T-helper 1 cell treated with Interleukin-12 subunit alpha and Interleukin-12 subunit beta and Interleukin-4 antibody, amounts not matched to agents 30 ng/mL and 1 ng/mL, for 36 hours (primary cell): ENCODE data around the gene ATP5F1A. TPM values are rescaled to one million over a fixed set of nuclear protein-coding genes. Genes with fewer than 3 reads are reported as not detected.
"Not testable (repeated sequence)": the region's sequence is repeated elsewhere in the genome, so short reads cannot be mapped to it uniquely, and the experiment has no call there.

Experiments used
- intact Hi-C: fragments of 100-400 bp; cut with micrococcal nuclease; formaldehyde crosslinking; loops from one replicate; pipeline ENCODE4 v1.15.1; 2024
- total RNA-seq: library from RNA; stranded (reverse); gene quantifications from 2 replicates; pipeline ENCODE4 v1.2.3, GENCODE V29; 2022

Gene ATP5F1A
- total RNA-seq, 1 donor from 2014 or later, result 310 TPM

DNA sequence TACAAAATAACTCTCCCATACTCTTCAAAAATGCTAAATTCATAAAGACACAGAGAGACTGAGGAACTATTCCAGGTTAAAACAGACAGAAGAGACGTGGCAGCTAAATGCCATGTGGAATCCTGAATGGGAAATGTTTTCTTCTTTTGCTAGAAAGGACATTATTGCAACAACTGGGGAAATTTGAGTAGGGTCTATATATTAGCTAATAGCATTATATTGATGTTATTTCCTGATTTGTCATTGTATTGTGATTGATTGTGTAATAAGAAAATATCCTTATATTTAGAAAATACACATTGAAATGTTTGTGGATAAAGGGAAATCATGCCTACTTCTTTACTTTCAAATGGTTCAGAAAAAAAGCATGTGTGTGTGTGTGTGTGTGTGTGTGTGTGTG is 49.5 kb downstream of the ATP5F1A start:
- intact Hi-C loops, result no loop called here

DNA sequence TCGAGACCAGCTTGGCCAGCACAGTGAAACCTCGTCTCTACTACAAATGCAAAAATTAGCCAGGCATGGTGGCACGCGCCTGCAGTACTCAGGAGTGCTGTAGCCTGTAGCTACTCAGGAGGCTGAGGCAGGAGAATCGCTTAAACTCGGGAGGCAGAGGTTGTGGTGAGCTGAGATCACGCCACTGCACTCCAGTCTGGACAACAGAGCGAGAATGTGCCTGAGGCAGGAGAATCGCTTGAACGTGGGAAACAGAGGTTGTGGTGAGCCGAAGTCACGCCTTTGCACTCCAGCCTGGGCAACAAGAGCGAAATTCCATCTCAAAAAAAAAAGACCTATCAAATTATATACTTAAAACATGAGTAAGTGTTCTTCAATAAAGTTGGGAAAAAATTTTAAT is 50.7 kb downstream of the ATP5F1A start:
- intact Hi-C loops, result not testable (repeated sequence)

DNA sequence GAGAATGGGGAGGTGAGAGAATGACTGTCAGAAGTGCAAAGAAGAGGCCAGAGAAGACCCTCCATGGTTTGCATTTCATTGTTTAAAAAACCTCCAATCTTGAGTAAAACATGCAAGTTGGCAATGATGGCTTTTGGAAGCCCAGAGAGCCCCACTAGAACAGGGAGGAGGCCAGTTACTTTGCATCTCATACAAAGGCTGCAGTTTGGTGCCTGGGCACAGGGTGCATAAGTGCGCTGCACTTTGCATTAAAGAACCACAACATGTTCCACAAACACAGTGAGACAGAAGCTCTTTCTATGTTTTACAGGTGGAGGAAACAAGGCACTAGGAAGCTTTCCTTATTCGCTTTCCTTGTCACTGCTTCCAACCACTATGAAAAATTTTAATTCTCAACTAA is 51.4 kb downstream of the ATP5F1A start:
- intact Hi-C loops, result no loop called here

DNA sequence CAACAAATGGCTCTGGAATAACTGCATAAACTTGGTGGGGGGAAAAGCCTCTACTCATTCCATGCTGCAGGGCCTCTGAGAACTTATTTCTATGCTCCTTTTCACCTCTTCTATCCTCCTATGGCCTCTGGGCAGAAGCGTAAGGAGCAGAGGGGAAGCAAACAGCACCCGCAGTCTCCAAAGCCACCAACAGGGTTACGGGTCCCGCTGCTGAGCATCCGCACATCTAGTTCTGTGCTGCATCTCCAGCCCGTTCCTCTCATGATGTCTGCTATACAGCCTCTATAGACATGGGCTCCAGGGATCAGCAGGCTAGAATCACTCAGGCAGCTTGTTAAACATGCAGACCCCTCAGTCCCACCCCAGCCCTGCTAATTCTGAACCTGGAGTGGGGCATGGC is 52.0 kb downstream of the ATP5F1A start:
- intact Hi-C loops, result no loop called here

DNA sequence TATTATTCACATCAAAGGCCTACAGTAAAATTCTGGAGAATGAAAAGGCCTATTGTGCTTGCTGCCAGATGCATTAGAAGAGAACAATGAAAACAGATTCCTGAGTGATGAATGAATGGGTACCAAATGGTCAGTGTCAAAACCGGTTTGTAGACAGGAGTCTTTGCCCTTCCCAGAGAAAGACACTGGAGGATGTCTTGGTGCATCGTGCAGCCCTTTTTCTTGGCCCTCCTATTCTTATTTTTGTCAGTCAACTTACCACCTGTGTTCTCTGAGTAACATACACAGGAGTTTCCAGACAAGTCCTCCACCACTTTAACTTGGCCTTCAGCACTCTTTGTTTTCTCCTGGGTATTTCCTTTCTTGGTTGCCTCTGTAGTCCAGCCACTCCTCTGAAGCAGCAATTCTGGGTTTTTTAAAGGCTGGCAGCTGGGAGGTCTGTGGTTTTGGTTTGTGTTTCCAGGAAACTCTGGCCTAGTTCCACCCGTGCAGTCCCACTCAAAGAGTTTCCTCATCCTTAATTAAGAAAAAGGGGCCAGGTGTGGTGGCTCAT is 55.4 kb downstream of the ATP5F1A start:
- intact Hi-C loops, result loop anchor here (1.0 kb wide), 2 partner anchors 14 to 29 kb away; no protein-coding TSS in a partner anchor

DNA sequence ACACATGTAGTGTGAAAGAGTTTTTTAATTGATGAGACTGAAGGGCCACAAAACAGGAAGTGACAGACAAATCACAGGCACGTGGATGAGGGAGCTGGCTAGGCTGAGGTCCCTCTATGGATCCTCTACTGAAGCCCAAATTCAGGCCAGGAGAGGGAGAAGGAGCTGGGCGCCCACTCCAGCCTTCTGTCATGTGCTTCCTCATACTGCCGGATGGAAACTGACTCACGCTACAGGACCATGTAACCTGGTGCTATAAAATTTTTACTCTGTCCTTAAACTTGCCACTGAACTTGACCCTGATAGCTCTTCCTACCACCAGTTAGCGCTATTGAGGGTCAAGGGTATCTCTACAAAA is 57.4 kb downstream of the ATP5F1A start:
- intact Hi-C loops, result loop anchor here (2.0 kb wide), 2 partner anchors 14 to 42 kb away; no protein-coding TSS in a partner anchor

DNA sequence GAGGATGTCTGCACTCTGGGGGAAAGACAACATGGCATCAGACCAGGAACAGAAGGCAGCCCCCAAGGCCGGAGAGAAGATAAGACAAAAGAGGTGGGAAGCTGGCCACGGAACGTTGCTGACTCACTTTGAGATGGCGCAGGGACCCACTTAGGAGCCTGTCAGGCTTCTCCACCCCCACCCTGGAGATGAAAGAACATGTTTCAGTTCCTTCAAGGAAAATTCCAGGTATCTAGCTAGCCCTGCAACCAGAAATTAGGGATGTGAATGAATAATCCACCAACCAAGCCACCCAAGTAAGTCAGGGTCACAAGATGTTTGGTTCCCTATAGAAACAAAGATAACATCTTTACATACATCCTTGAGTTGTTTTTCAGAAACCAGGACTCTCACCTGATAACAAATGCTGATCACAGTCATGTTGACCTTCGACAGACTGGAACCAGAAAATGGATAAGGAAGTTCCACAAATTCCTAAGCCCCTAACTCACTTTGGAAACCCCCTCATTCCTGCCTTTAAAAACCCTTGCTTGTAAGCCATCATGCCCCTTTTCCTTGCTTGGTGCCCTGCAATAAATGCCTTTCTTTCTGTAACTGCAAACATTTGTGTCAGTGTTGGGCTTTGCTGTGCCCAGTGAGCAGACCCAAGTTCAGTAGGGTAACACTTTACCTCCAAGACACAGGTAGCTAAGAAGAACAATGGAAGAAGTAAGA is 57.9 kb downstream of the ATP5F1A start:
- intact Hi-C loops, result loop anchor here (2.0 kb wide), 2 partner anchors 15 to 41 kb away; no protein-coding TSS in a partner anchor

DNA sequence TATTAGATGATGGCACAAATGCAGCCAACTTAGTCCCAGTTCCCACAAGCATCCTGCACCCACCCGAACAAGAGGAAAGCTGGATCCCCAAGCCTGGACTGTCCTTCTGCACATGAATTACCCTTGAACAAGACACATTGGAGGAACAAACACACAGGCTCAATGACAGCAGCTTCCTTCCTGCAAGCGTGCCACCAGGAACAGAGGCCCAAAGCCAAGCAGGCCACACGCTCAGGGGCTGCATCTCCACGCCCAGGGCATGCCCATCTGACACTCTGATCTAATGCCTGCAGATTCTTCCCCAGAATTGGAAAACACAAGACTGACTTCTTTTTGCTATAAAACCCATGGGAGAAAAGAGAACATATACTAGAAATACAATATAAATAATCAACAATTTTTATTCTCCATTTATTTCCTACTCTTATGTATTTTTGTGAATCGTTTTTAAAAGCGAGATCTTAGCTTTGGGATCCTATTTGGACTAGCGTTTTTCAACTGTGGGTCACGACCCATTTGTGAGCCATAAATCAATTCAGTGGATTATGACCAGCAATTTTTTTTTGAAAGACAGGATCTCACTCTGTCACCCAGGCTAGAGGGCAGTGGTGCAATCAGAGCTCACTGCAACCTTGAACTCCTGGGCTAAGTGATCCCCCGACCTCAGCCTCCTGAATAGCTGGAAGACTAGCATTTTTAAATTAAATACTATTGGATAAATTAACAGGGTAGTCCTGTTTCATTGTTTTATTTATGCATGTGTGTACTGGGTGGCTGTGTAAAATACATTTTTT is 60.4 kb downstream of the ATP5F1A start:
- intact Hi-C loops, result no loop called here

DNA sequence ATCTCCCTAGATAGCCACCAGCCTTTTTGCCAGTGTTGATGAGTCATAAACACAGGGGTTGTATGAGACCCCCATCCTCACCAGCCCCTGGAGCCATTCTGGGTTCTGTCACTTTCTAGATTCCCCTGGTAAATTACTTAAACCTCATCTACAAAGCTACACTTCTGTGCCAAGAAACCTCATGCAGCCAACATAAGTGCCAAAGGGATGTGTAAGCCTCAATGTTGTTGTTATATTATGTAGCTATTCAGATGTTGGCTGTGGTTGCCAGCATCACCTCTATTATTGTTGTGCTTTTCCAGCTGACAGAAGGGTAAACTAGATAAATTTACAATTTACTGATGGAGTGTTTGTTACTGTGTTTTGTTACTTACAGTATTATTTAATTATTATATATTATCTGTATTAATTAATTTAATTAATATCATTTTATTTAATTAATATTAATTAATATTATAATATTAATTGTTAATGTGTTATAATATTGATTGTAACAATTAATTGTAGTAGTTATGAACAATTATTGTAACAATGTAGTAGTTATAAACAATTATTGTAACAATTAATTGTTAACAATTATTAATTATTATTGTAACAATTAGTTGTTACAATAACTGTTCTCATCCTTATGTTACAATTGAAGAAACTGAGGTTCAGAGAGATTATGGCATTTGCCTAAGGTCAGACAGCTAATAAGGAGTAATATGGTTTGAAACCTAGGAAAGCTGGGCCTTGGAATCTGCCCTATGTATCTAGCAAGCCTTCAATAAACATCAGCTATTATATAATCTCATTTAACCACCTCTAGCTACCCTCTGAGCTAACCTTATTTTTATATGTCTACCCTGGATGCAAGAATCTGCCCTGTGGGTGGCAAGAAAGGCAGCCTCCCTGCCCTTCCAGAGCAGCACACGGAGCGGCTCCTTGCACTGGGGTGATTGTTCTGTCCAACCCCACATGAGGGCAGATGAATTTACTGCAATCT is 62.1 kb downstream of the ATP5F1A start:
- intact Hi-C loops, result no loop called here

DNA sequence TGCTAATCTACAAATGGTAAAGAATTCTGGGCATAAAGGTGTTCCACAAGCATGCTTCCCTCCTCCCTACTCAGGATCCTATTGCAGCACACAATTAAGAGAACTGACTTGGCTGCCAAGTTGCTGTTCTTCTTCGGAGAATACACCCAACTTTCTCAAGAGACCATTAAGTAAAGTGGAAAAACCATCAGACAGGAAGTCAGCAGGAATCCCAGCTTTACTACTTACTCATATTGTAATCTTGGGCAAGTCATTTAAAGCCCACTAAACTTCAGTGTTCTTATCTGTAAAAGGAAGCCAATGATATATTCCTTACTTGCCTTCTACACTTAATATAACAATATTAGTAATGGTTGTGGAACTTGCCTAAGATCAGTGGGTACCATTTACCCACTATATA is 63.9 kb downstream of the ATP5F1A start:
- intact Hi-C loops, result no loop called here

DNA sequence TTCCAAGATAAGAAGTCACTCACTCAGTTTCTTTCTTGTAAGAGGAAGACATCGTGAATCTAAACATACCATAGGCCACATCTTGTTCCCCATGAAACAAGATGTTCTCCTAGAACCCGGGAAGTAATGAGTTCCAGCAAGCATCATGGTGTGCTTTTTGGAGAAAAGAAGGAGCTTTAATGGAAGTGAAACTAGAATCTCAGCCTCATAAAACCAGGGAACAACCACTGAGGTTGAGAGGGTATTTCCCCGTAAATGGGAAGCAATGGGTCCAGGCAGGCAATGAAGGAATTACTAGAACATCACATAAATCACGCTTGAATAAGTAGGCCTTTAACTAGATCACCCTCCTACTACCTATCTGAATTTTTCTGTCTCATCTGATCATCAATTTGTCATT is 66.4 kb downstream of the ATP5F1A start:
- intact Hi-C loops, result no loop called here

Other genes starting within 250 kb of the ATP5F1A start
- 23.9 and 26.5 TPM in 2 replicates for gene EPG5, start 131.0 kb downstream of the ATP5F1A start, total RNA-seq
- 13.8 and 14.2 TPM in 2 replicates for gene PSTPIP2, start 26.0 kb downstream of the ATP5F1A start, total RNA-seq
- gene HAUS1, start 6.1 kb upstream of the ATP5F1A start, total RNA-seq, result 39.5 and 39.8 TPM in 2 replicates